Measurements from ENCODE around the gene NUCB2. TPM values are rescaled to one million over a fixed set of nuclear protein-coding genes. Genes with fewer than 3 reads are reported as not detected.

NUCB2 gene
- total and polyA plus RNA-seq, 2 of the 8 experiments (the other 6 are each of a cell fraction or from before 2014, with no cell fraction given), result 9.0 to 34.2 TPM

DNA sequence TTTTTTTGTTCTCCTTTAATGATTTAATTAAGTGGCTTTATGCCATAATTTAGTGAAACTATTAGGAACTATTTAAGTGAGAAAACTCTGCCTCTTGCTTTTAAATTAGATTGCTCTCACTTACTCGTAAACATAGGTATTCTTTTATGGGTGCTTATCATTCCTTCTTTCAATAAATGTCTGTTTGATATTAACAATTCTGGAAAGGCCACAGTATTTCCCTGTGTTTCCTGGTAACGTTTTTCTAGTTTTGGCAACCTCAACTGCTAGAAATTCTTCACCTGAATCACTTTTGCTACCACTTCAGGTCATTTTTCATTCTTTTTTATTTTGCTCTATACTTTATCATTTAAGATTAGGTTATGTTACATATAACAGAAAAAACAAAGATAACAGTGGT, 55.1 kb downstream of the NUCB2 start:
- no peaks in the 10 kb centered on the region for H3K79me2 ChIP-seq (ENCODE audit: control insufficient read depth in 1 of 2, insufficient read depth in 2 of 2, low read length in 2 of 2)
- no peak overlapping the region for H2BK120ac ChIP-seq (replicated peaks; ENCODE audit: low read depth, low read length)
- H3K4ac ChIP-seq (replicated peaks; ENCODE audit: insufficient read length, low read depth, low read length), result no peak overlapping the region
- no peaks in the 10 kb centered on the region for H3K36me3 ChIP-seq (ENCODE audit: control insufficient read depth in 2 of 4, insufficient read depth in 4 of 4, low read length in 3 of 4)
- H2BK12ac ChIP-seq (ENCODE audit: low read depth, low read length), result no peak overlapping the region
- TF ChIP-seq TAF7 (optimal IDR thresholded peaks at IDR 0.05; ENCODE audit: borderline replicate concordance, low read depth, low read length) (no peak), SAP30 (IDR thresholded peaks at IDR 0.05; ENCODE audit: insufficient read depth, insufficient replicate concordance, low read length) (no peak), SP2 (IDR thresholded peaks at IDR 0.05; ENCODE audit: low read length) (no peak), SUZ12 (IDR thresholded peaks at IDR 0.05; ENCODE audit: low read length) (no peak), TEAD4 (IDR thresholded peaks at IDR 0.05; ENCODE audit: low read depth, low read length) (no peak), CREB1 (IDR thresholded peaks at IDR 0.05) (no peak), CHD2 (IDR thresholded peaks at IDR 0.05; ENCODE audit: low read length) (no peak), CEBPB (IDR thresholded peaks at IDR 0.05; ENCODE audit: low read depth, low read length) (no peak)
- H3K56ac ChIP-seq (replicated peaks; ENCODE audit: insufficient read length, low read depth, low read length), result no peak overlapping the region
- no peak overlapping the region for H2BK5ac ChIP-seq (ENCODE audit: low read depth, low read length)
- no peak overlapping the region for H3K27ac ChIP-seq (ENCODE audit: low read depth, low read length)
- no peak overlapping the region for H3K18ac ChIP-seq (ENCODE audit: extremely low read depth, low read length)
- no peak overlapping the region for H4K5ac ChIP-seq (ENCODE audit: insufficient read length, low read depth, low read length)
- H2BK15ac ChIP-seq (ENCODE audit: low read length), result no peak overlapping the region
- H3K27me3 ChIP-seq (replicated peaks in 1 of 4; ENCODE audit: control insufficient read depth in 3 of 4, extremely low read depth in 1 of 4, insufficient read depth in 3 of 4, low read length in 3 of 4), result no peaks in the 10 kb centered on the region
- no peak overlapping the region for H2AK5ac ChIP-seq (ENCODE audit: low read depth, low read length)
- no peak overlapping the region for H3K4me2 ChIP-seq (ENCODE audit: insufficient read depth in 1 of 2, low read depth in 2 of 2, low read length in 2 of 2)
- no peak overlapping the region for H3K9ac ChIP-seq (replicated peaks in 1 of 4; ENCODE audit: extremely low read depth in 1 of 4, low read depth in 3 of 4, low read length in 3 of 4)
- H3K14ac ChIP-seq (ENCODE audit: insufficient read length), result no peak overlapping the region
- H4K20me1 ChIP-seq (replicated peaks in 1 of 2; ENCODE audit: control insufficient read depth in 1 of 2, insufficient read depth in 2 of 2, low read length in 2 of 2), result no peaks in the 10 kb centered on the region
- no peak overlapping the region for H2BK20ac ChIP-seq (ENCODE audit: low read length)
- no peaks in the 10 kb centered on the region for H3K79me1 ChIP-seq (ENCODE audit: low read depth, low read length)
- H3K4me1 ChIP-seq (replicated peaks in 1 of 4; ENCODE audit: control insufficient read depth in 3 of 4, insufficient read depth in 4 of 4, low read length in 3 of 4), result peaks cover 0 to 2% (median 0%) of the 10 kb centered on the region in 4 experiments; a peak in 1 of 7 replicates
- POLR2A ChIA-PET (ENCODE audit: partially characterized antibody), result no interaction called here
- no peak overlapping the region for H3K23ac ChIP-seq (ENCODE audit: insufficient read length)
- H3K9me3 ChIP-seq (ENCODE audit: insufficient read depth in 2 of 2, low read depth in 1 of 2, low read length in 1 of 2), result no peaks in the 10 kb centered on the region
- H3K23me2 ChIP-seq (ENCODE audit: low read depth, low read length), result no peaks in the 10 kb centered on the region
- no peak overlapping the region for H2AFZ ChIP-seq (ENCODE audit: low read length)
- no peak overlapping the region for H4K91ac ChIP-seq (replicated peaks; ENCODE audit: insufficient read length, low read length)
- FAIRE-seq (no peak), DNase-seq (ENCODE audit: low read depth in 1 of 2, low spot score in 2 of 2) (no peak)
- CTCF ChIA-PET (ENCODE audit: partially characterized antibody), result no interaction called here
- H3K4me3 ChIP-seq (ENCODE audit: extremely low read depth in 1 of 4, insufficient read depth in 2 of 4, low read depth in 3 of 4, low read length in 4 of 4), result no peak overlapping the region
- no peak overlapping the region for H4K8ac ChIP-seq (ENCODE audit: extremely low read depth, insufficient read depth, low read length)
- WGBS, 2 experiments (ENCODE audit: extremely low coverage in 1 of 2, insufficient coverage in 1 of 2, insufficient read length in 1 of 2, insufficient replicate concordance in 2 of 2, low coverage in 1 of 2, low lambda C conversion rate in 2 of 2, missing lambda C conversion rate in 1 of 2), result 83% methylated on average over 2 of the region's 2 CpGs; no CpG with 5 or more reads in 1 of the 2 experiments

Data from H1 (cell line).